HS-27A (cell line): ENCODE data around the gene DUS3L.
"Not testable (repeated sequence)": the region's sequence is repeated elsewhere in the genome, so short reads cannot be mapped to it uniquely, and the experiment has no call there.

Experiments
- DNase-seq: peaks from one replicate; pipeline ENCODE4 v3.0.0-alpha.2; 2012; ENCODE audit warnings: low read depth, missing footprints

The DUS3L gene

DNA sequence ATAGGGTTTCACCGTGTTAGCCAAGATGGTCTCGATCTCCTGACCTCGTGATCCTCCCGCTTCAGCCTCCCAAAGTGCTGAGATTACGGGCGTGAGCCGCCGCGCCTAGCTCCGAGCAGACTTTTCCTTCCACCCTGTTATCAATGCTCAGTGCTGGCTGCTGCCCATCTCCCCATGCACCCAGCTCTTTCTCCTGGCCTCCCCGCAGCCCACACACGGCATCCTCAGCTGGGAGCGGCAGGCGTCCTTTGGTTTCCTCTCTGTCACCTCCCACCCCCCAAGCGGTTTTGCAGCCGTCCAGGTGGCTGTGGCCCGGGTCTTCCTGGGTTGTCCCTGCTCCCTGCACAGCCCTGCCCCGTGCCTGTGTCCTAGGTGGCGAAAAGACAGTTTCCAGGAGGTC is 18.5 kb downstream of the DUS3L start:
- no peak for DNase-seq

DNA sequence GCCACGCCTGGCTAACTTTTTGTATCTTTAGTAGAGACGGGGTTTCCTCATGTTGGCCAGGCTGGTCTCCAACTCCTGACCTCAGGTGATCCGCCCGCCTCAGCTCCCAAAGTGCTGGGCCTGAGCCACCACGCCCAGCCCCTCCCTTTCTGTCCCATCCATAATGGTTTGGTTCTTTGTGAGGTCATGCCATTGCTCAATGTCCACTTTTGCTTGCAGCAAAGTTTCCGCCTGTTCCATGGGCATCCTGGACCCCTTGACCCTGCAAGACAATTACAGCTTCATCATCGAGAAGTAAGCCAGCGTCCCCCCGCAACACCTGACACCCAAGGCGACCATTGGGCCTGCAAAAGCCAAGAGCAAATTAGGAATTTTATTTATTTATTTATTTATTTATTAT is 23.0 kb downstream of the DUS3L start:
- DNase-seq = no peak

DNA sequence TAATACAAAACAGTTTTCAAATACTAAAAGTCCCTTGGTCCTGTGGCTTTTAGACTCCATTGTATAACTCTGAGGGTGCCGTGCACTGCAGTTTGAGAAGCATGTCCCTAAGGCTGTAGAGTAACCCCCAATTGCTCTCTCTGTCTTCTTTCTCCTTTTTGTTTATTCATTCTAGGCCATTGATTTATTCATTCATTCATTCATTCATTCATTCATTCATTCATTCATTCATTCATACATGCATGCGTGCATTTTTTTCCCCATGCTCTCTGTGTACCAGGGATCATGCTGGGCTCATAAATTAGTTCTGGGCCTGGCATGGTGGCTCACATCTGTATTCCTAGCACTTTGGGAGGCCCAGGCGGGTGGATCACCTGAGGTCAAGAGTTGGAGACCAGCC is 25.7 kb downstream of the DUS3L start:
- DNase-seq = no peak

DNA sequence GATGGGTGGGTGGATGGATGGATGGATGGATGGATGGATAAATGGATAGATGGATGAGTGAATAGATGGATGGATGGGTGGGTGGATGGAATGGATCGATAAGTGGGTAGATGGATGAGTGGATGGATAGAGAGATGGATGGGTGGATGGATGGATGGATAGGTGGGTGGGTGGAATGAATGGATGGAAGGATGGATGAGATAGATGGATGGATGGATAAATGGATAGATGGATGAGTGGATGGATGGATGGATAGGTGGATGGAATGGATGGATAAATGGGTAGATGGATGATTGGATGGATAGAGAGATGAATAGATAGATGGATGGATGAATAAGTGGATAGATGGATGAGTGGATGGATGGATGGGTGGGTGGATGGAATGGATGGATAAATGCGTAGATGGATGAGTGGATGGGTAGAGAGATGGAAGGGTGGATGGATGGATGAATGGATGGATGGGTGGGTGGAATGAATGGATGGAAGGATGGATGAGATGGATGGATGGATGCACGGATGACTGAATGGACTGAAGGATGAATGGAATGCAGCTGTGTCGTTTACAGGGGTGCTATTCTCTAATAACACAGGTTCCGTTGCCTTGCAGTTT is 28.2 kb downstream of the DUS3L start:
- DNase-seq = no peak

DNA sequence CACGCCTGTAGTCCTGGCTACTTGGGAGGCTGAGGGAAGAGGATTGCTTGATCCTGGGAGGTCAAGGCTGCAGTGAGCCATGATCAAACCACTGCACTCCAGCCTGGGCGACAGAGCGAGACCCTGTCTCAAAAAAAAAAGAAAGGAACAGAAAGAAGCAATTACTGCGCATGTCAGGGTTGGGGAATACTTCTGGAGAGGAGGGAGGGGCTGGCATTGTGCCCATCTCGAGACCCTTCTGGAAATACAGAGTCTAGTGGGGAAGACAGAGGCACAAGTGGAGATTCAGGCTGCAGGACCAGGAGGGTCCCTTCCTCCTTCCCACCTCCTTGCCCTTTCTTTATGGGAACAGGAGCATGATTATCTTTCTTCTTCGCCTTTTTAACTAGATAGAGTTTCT is 37.2 kb downstream of the DUS3L start:
- no peak for DNase-seq

DNA sequence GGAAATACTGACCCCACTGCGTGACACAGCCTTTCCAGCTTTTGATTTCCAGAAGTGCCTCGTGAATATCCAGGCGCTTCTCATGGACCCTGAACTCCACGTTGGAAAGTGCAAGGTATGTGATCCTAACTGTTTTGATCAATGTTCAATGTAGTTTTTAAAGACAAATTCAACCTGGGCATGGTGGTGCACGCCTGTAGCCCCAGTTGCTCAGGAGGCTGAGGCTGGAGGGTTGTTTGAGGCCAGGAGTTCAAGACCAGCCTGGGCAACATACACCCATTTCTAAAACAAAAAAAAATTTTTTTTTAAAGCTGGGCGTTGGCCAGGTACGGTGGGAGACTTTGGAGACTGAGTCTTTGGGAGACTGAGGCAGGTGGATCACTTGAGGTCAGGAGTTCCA is 39.3 kb downstream of the DUS3L start:
- DNase-seq = no peak

DNA sequence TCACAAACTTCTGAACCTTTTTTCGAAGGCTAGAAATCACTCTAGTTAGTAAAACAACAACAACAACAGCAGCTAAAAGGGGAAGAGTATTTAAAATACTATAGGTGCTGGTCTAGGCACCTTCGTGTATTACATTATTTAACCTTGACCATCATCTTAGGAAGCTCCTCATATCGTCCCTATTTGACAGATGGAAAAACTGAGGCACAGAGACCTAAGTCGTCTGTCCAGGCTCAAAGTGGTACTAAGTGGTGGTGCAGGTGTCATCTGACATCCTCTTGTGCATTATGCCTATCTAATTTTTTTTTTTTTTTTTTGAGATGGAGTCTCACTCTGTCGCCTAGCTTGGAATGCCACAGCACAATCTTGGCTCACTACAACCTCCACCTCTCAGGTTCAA is 41.5 kb downstream of the DUS3L start:
- no peak for DNase-seq

DNA sequence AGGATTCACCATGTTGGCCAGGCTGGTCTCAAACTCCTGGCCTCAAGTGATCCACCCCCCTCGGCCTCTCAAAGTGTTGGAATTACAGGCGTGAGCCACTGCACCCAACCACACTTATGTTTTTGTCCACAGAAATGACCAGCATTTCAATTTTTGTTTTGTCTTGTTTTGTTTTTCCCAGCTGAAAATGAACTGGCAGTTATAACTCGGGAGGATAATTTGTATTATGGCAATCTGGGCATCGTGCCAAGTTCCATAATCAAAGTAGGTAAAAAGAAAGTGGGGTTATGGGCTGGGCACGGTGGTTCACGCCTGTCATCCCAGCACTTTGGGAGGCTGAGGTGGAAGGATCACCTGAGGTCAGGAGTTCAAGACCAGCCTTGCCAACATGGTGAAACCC is 42.0 kb downstream of the DUS3L start:
- not testable (repeated sequence) for DNase-seq

DNA sequence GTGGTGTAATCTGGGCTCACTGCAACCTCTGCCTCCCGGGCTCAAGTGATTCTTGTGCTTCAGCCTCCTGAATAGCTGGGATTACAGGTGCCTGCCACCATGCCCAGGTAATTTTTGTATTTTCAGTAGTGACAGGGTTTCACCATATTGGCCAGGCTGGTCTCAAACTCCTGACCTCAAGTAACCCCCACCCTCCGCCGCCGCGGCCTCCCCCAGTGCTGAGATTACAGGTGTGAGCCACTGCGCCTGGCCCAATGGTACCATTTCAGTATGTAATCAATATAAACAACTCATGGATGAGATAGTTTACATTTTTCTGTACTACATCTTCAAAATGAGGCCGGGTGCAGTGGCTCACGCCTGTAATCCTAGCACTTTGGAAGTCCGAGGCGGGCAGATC is 46.0 kb downstream of the DUS3L start:
- DNase-seq = not testable (repeated sequence)

DNA sequence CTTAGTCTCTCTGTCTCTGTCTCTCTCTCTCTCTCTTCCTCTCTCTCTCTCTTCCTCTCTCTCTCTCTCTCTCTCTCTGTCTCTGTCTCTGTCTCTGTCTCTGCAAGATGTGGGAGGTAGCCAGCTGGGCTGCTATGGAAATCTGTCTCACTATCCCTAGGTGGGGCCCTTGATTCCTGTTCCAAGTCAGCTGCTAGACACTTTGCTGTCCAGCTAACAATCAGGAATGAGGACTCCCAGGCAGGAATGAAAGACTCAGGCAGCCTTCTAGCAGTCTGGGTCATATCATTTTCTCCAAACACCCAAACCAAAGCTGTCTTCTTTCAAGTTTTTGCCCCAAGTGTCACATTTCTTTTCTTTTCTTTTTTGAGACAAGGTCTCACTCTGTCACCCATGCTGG is 47.3 kb downstream of the DUS3L start:
- no peak for DNase-seq

DNA sequence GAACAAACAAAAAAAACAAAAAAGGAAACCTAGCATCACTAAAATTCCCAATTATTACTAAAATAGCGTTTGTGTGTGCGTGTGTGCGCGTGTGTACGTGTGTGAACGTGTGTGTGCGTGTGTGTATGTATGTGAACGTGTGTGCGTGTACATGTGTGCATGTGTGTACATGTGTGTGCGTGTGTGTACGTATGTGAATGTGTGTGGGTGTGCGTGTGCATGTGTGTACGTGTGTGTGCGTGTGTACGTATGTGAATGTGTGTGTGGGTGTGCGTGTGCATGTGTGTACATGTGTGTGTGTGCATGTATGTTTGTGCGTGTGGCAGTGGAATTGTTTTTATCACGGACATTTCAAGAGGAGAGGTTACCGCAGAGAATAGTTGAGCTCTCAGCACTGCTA is 48.9 kb downstream of the DUS3L start:
- DNase-seq = no peak

DNA sequence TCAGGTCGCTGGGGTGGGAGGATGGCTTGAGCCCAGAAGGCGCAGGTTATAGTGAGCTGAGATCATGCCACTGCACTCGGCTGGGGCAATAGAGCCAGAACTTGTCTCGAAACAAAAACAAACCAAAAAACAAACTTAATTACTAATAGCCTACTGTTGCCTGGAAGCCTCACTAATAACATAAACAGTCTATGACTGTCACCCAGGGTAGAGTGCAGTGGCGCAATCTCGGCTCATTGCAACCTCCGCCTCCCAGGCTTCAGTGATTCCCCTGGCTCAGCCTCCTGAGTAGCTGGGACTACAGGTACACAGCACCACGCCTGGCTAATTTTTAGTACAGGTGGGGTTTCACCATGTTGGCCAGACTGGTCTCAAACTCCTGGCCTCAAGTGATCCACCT is 52.5 kb downstream of the DUS3L start:
- no peak for DNase-seq
